GM20000 (cell line): ENCODE measurements around the gene MFAP1.
"Not testable (repeated sequence)": the region's sequence is repeated elsewhere in the genome, so short reads cannot be mapped to it uniquely, and the experiment has no call there.

Experiments
- DNase-seq: peaks from one replicate; pipeline ENCODE4 v3.0.0; 2012; ENCODE audit warnings: low spot score
- TF ChIP-seq, protein P1 (sequence below): IDR thresholded peaks from 2 replicates; pipeline ENCODE4 v1.5.1; 2012; ENCODE audit warnings: mild to moderate bottlenecking, control low read depth; ENCODE audit errors: extremely low read depth, missing control alignments

MFAP1 gene, protein sequence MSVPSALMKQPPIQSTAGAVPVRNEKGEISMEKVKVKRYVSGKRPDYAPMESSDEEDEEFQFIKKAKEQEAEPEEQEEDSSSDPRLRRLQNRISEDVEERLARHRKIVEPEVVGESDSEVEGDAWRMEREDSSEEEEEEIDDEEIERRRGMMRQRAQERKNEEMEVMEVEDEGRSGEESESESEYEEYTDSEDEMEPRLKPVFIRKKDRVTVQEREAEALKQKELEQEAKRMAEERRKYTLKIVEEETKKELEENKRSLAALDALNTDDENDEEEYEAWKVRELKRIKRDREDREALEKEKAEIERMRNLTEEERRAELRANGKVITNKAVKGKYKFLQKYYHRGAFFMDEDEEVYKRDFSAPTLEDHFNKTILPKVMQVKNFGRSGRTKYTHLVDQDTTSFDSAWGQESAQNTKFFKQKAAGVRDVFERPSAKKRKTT

DNA sequence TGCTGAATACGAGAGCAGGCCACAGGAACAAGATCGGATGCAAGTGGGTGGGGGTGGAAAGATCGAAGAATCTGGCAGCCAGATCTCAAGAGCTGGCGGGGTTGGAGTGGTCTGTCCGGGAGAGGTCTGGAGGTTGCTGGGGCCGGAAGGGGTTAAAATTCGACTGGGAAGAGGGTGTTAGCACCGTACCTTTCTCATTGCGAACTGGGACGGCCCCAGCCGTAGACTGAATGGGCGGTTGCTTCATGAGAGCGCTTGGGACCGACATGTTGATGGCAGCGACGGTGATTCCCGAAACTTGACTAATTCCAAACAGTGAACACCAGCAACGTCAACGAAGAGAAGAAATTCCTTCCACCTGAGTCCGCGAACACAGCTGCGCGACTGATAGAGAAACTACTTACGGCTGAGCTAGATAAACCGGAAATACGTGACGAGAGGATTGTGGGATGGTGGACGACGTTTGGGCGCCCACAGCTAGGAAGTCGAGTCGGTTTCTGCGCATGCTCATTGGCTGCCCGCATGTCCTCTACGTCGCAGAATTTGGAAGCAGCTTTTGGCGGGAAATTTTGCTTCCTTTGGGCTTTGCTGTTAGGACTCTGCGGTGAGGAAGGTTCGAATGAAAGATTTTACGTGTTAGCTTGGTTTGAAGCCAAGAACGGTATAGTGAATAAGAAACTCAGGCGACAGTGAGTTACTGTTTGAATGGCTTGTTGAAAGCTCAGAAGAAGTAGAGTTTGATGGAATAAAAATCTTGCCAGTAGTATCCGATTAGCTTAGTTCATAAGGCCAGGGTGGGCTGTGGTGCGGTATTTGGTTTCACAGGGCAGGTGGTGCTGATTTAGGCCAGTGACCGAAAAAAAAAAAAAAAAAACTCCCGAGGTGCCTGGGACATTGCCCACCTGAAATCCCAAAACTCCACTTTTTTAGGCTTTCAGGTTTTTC is at the start of gene MFAP1:
Gene MFAP1, minus strand, starts transcription at position 389 of the 945 bp plus-strand sequence. Its CDS starts 121 bp downstream, at position 268.
- peak; percentile 91 for DNase-seq
- TF ChIP-seq, protein P1, sequence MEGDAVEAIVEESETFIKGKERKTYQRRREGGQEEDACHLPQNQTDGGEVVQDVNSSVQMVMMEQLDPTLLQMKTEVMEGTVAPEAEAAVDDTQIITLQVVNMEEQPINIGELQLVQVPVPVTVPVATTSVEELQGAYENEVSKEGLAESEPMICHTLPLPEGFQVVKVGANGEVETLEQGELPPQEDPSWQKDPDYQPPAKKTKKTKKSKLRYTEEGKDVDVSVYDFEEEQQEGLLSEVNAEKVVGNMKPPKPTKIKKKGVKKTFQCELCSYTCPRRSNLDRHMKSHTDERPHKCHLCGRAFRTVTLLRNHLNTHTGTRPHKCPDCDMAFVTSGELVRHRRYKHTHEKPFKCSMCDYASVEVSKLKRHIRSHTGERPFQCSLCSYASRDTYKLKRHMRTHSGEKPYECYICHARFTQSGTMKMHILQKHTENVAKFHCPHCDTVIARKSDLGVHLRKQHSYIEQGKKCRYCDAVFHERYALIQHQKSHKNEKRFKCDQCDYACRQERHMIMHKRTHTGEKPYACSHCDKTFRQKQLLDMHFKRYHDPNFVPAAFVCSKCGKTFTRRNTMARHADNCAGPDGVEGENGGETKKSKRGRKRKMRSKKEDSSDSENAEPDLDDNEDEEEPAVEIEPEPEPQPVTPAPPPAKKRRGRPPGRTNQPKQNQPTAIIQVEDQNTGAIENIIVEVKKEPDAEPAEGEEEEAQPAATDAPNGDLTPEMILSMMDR = no peak

DNA sequence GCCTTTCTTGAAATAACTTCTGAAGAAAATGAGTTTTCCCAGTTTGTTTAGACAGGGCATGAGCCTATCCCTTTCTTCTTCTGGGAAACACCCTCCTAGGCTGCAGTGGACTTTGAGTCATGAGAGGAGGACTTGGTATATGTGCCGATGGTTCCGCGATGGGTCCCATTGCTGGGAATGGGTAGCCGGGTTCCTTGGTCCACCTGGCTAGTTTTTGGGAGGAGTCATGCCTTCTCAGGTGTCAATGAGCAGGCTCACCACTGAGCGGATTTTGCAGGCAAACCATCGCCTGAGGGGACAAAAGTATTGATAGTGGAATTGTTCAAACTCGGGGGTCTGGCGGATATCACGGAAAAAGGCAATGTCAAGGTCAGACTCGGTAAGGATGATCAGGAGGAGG is 49.2 kb upstream of the MFAP1 start:
- DNase-seq = no peak
- TF ChIP-seq, protein P1 = no peak

DNA sequence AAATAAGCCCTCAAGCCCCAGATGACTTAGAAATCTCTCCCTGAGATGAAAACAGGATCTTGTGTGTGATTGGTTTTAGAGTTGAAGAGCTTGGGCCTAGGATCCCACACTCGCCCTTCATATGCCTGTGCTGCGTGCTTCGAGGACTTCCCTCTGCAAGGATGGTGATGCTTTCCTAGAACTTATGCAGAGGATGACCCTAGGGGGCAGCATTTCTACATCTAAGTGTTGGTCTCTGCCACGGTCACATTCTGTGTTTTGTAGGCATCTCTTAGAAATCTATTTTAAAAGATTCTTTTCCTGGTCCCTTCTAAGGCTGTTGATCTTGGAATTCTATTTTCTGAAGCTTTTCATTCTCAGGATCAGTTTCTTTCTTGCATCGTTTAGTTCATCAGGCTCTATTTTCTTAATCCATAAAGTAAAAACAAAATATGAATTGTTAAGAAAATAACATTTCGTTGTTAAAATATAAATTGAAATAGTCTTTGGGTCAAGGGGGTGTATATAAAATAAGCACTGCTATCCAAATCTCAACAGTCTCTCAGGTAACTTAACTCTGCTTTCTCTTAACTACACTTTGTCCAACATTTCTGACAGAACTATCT is 48.0 kb upstream of the MFAP1 start:
- no peak for DNase-seq
- TF ChIP-seq, protein P1 = peak; percentile 14

DNA sequence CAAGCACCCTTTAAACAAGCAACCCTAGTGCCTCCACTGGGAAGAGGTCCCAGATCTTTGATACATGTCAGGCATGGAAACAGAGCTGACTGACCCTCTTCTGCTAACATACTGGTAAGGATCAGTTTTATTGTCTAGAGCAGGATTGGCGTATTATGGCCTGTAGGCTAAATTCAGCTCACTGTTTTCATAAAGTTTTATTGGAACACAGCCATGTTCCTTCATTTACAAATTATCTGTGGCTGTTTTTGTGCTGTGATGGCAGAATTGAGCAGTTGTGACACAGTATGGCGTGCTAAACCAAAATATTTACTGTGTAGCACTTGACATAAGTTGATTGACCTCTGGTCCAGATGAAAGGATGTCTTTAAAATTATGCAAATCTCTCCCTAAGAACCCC is 47.3 kb upstream of the MFAP1 start:
- TF ChIP-seq, protein P1 = no peak
- no peak for DNase-seq

DNA sequence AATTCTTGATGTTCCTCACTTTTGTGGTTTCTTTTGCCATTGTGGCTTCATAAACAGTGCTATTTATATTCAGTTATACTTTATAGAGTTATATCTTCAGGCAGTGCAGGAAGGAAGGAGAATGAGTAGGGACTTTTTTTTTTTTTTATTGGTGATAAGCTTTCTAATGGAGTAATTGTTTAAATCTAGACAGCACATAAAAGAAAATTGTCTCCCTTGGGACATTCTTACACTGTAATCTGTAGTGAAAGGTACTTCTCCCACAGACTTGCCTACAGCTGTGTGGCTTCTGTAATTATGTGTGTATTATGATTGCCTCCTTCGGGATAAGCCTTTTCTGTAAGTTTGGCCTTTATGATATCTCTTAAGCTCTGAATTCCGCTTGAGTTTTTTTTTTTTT is 43.9 kb upstream of the MFAP1 start:
- TF ChIP-seq, protein P1 = no peak
- no peak for DNase-seq

DNA sequence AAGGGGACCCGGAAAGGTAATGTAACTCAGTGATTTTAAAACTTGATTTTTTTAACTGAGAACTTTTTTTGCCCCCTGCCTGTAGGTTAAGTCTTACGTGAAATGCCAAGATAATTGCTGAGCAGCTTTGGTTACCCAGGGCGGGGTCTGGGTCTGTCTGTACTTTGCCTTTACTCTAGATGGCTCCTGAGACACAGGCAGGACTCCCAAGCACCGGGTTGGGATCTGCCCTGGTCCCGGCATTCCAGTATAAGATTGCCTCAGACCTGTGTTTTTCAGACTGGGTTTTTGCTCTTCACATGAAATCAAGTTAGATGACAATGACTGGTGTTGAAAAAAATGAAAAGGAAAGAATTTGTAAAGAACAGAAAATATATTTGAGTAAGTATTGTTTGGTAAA is 42.6 kb upstream of the MFAP1 start:
- TF ChIP-seq, protein P1 = no peak
- no peak for DNase-seq

DNA sequence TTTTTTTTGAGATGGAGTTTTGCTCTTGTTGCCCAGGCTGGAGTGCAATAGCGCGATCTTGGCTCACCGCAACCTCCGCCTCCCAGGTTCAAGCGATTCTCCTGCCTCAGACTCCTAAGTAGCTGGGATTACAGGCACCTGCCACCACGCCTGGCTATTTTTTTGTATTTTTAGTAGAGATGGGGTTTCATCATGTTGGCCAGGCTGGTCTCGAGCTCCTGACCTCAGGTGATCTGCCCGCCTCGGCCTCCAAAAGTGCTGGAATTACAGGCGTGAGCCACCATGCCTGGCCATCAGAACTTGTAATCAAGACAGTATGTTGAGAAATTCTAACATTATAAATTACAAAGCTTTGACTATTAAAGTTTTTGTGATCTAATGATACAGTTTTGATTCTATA is 42.1 kb upstream of the MFAP1 start:
- DNase-seq = not testable (repeated sequence)
